Left ventricle myocardium inferior (tissue), 1 donor: Measurements from ENCODE around the gene FHIP2A. TPM values are rescaled to one million over a fixed set of nuclear protein-coding genes. Genes with fewer than 3 reads are reported as not detected.

Experiments
- DNase-seq: peaks from one replicate; pipeline ENCODE4 v3.0.0-alpha.2; 2020
- H3K27ac ChIP-seq: fragments of 200-600 bp; replicated peaks from 2 replicates; pipeline ENCODE4 v1.8.0; 2021
- H3K27me3 ChIP-seq: fragments of 200-600 bp; 2 replicates; pipeline ENCODE4 v1.8.0; 2021; ENCODE audit warnings: low read depth
- H3K36me3 ChIP-seq: fragments of 200-600 bp; 2 replicates; pipeline ENCODE4 v1.8.0; 2021
- H3K4me1 ChIP-seq: fragments of 200-600 bp; 2 replicates; pipeline ENCODE4 v1.8.0; 2021
- H3K4me3 ChIP-seq: fragments of 200-600 bp; 2 replicates; pipeline ENCODE4 v1.8.0; 2021; ENCODE audit warnings: mild to moderate bottlenecking, moderate library complexity
- H3K9me3 ChIP-seq: fragments of 200-600 bp; replicated peaks from 2 replicates; pipeline ENCODE4 v1.8.0; 2021
- intact Hi-C: fragments of 100-400 bp; cut with micrococcal nuclease; formaldehyde crosslinking; loops from one replicate; pipeline ENCODE4 v1.11.0; 2022
- total RNA-seq: library from RNA; stranded (reverse); fragmentation: NEBNext Ultra II Directional; extraction: Animal tissue kit (Norgen Biotek cat#: 25700); gene quantifications from one replicate; pipeline ENCODE4 v1.2.1, GENCODE V29; 2021
- TF ChIP-seq, protein P1 (sequence below): fragments of 200-600 bp; IDR thresholded peaks from 2 replicates; pipeline ENCODE4 v1.8.0; 2021; ENCODE audit warnings: antibody characterized with exemption, mild to moderate bottlenecking, borderline replicate concordance
- donor health status: DM: no; HTN: yes; CAD: no; lungs with severe emphysema.

Gene FHIP2A
- total RNA-seq, 1 donor from 2014 or later = 26.6 TPM

DNA sequence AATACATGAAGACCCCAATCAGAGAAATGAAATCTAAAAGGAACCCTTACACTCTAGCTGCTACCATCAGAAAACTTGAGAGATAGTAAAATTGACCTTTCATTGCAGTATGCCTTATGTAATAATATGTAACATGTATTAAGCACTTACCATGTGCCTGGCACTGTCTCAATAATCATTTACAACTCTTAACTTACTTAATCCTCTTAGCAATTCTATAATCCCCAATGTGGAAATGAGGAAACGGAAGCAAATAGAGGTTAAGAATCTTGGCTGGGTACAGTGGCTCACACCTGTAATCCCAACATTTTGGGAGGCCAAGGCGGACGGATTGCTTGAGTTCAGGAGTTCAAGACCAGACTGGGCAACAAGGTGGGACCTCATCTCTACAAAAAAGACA, 29.8 kb upstream of the FHIP2A start:
- H3K9me3 ChIP-seq = no peaks in the 10 kb centered on the region
- H3K36me3 ChIP-seq = no peaks in the 10 kb centered on the region
- DNase-seq = no peak
- no peak overlapping the region for H3K27ac ChIP-seq
- no peaks in the 10 kb centered on the region for H3K27me3 ChIP-seq
- no peaks in the 10 kb centered on the region for H3K4me1 ChIP-seq
- intact Hi-C loops = no loop called here
- no peak overlapping the region for H3K4me3 ChIP-seq
- TF ChIP-seq, protein P1, sequence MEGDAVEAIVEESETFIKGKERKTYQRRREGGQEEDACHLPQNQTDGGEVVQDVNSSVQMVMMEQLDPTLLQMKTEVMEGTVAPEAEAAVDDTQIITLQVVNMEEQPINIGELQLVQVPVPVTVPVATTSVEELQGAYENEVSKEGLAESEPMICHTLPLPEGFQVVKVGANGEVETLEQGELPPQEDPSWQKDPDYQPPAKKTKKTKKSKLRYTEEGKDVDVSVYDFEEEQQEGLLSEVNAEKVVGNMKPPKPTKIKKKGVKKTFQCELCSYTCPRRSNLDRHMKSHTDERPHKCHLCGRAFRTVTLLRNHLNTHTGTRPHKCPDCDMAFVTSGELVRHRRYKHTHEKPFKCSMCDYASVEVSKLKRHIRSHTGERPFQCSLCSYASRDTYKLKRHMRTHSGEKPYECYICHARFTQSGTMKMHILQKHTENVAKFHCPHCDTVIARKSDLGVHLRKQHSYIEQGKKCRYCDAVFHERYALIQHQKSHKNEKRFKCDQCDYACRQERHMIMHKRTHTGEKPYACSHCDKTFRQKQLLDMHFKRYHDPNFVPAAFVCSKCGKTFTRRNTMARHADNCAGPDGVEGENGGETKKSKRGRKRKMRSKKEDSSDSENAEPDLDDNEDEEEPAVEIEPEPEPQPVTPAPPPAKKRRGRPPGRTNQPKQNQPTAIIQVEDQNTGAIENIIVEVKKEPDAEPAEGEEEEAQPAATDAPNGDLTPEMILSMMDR = no peak

DNA sequence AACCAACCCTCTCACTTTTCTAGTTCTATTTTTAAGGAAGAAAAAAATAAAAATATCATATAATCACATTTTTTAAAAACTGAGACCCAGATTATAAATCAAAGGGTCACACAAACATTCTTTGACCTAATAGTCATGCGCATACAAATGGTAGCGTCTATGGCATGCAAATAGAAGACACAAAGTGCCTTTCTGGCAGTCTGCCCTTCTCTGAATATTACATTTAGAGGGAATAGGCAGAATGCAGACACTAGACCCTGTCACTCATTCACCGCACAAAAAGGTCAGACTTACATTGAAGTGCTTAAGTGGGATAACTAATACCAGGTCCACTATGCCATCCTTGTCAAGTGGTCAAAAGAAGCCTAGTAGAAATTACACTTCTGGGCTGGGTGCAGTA, 26.5 kb upstream of the FHIP2A start:
- H3K27me3 ChIP-seq = no peaks in the 10 kb centered on the region
- TF ChIP-seq, protein P1 = no peak
- no peak overlapping the region for H3K27ac ChIP-seq
- H3K36me3 ChIP-seq = no peaks in the 10 kb centered on the region
- intact Hi-C loops = no loop called here
- no peaks in the 10 kb centered on the region for H3K4me1 ChIP-seq
- H3K9me3 ChIP-seq = no peaks in the 10 kb centered on the region
- no peak overlapping the region for H3K4me3 ChIP-seq
- DNase-seq = no peak

DNA sequence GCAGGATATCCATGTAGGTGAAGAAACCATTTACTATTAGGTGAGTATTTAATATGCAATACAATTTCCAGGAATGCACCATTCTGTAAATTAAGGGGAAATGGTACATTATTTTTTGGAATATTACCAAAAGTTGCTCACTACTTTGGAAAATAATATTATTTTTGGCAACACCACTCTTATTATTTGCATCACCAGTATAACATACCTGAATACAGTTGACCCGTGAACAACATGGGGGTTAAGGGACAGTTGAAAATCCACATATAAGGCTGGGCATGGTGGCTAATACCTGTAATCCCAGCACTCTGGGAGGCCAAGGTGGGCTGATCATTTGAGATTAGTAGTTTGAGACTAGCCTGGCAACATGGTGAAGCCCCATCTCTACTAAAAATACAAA, 21.2 kb upstream of the FHIP2A start:
- Histone ChIP-seq H3K9me3 (no peaks in the 10 kb centered on the region), H3K27ac (no peak overlapping the region), H3K27me3 (no peaks in the 10 kb centered on the region), H3K4me1 (no peaks in the 10 kb centered on the region), H3K36me3 (no peaks in the 10 kb centered on the region), H3K4me3 (no peak overlapping the region)
- intact Hi-C loops = no loop called here
- TF ChIP-seq, protein P1 = no peak
- no peak for DNase-seq

DNA sequence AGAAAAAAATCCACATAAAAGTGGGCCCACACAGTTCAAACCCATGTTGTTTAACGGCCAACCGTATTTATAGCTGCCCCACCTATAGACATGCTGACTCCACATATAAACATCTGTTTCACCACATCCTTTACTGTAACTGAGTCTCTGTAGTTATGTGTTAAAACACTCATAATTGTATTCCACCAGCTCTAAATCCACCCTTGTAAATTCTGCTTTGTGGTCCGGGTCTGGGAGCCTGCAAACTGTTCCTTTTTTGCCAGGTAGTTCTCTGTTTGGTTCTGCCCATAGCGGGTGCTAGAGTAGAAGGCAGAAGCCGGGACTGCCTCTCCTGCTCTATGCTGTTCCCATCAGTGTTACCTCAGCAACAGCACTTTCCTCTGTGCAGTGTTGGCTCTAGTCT, 20.2 kb upstream of the FHIP2A start:
- H3K27ac ChIP-seq = no peak overlapping the region
- H3K9me3 ChIP-seq = no peaks in the 10 kb centered on the region
- H3K4me3 ChIP-seq = no peak overlapping the region
- no peak for DNase-seq
- H3K27me3 ChIP-seq = no peaks in the 10 kb centered on the region
- intact Hi-C loops = no loop called here
- TF ChIP-seq, protein P1 = no peak
- H3K36me3 ChIP-seq = no peaks in the 10 kb centered on the region
- H3K4me1 ChIP-seq = no peaks in the 10 kb centered on the region

DNA sequence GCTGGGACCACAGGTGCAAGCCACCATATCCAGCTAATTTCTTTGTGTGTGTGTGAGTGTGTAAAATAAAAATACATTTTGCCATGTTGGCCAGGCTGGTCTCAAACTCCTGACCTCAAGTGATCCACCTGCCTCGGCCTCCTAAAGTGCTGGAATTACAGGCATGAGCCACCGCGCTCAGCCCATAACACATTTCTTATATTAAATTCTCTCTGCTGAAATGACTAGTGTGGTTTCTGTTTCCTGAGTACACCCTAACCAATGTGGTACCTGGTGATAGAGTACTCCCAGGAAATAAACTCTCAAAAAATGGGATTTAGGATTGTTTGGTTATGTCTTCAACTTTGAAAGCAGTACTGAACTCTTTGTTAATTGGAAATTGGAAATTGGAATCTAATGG, 19.4 kb upstream of the FHIP2A start:
- no peaks in the 10 kb centered on the region for H3K4me1 ChIP-seq
- TF ChIP-seq, protein P1 = no peak
- intact Hi-C loops = no loop called here
- H3K27me3 ChIP-seq = no peaks in the 10 kb centered on the region
- no peak overlapping the region for H3K27ac ChIP-seq
- H3K4me3 ChIP-seq = no peak overlapping the region
- DNase-seq = no peak
- H3K9me3 ChIP-seq = no peaks in the 10 kb centered on the region
- no peaks in the 10 kb centered on the region for H3K36me3 ChIP-seq
